HUES6 (cell line): ENCODE results near the gene MRPS24.

Experiments
- H3K27ac ChIP-seq: 2 replicates; pipeline ENCODE4 v1.7.0; 2013; ENCODE audit warnings: low read depth, mild to moderate bottlenecking, low read length, inconsistent platforms
- H3K27me3 ChIP-seq: 2 replicates; pipeline ENCODE4 v1.6.1; 2013; ENCODE audit warnings: low read length; ENCODE audit not compliant: control insufficient read depth, insufficient read depth
- H3K36me3 ChIP-seq: 2 replicates; pipeline ENCODE4 v1.6.1; 2013; ENCODE audit warnings: low read length; ENCODE audit not compliant: control insufficient read depth, insufficient read depth
- H3K4me1 ChIP-seq: 2 replicates; pipeline ENCODE4 v1.6.1; 2013; ENCODE audit warnings: low read length; ENCODE audit not compliant: control insufficient read depth, insufficient read depth
- H3K4me3 ChIP-seq: 2 replicates; pipeline ENCODE4 v1.5.1; 2013; ENCODE audit warnings: low read depth, low read length
- H3K9ac ChIP-seq: one replicate; pipeline ENCODE4 v1.6.1; 2013; ENCODE audit warnings: mild to moderate bottlenecking, low read length
- H3K9me3 ChIP-seq: 2 replicates; pipeline ENCODE4 v1.6.1; 2013; ENCODE audit warnings: low read depth, low read length; ENCODE audit not compliant: control insufficient read depth, insufficient read depth

Gene MRPS24

DNA sequence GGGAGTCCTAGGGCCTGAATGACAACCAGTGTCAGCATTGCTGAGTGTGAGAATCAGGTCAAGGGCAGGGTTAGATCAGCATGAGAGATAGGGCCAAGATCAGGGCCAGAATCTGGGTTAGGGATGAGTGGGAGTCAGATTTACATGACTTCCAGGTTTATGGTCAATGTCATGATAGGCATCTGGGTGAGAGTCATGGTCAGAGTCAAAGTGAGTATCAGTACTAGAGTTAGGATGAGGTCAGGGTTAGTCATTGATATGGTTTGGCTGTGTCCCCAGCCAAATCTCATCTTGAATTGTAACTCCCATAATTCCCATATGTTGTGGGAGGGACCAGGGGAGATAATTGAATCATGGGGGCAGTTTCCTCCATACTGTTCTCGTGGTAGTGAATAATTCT is 12.3 kb downstream of the MRPS24 start:
- H3K4me1 ChIP-seq, result no peaks in the 10 kb centered on the region
- H3K27me3 ChIP-seq, result no peaks in the 10 kb centered on the region
- H3K9ac ChIP-seq, result no peak overlapping the region
- H3K36me3 ChIP-seq, result no peaks in the 10 kb centered on the region
- H3K9me3 ChIP-seq, result peaks cover 7% of the 10 kb centered on the region; the same call in 1 of the 2 replicates
- H3K4me3 ChIP-seq, result no peak overlapping the region
- no peak overlapping the region for H3K27ac ChIP-seq

DNA sequence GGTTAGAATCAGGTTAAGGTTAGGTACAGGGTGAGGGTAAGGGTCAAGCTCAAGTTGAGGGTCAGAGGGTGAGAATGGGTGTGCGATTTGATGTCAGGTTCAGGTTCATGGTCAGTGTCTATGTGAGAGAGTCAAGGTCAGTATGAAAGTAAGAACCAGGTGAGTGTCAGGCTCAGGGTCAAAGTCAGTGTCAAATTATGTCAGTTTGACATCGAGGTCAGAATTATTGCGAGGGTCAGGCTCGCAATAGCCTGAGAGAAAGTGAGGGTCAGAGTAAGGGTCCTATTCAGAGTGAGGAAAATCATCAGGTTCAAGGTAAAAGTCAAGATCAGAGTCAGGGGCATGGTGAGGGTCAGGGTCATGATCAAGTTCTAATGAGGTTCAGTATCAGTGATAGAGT is 13.0 kb downstream of the MRPS24 start:
- H3K36me3 ChIP-seq, result no peaks in the 10 kb centered on the region
- no peaks in the 10 kb centered on the region for H3K4me1 ChIP-seq
- no peak overlapping the region for H3K4me3 ChIP-seq
- H3K9me3 ChIP-seq, result peaks cover 7% of the 10 kb centered on the region; the same call in 1 of the 2 replicates
- no peaks in the 10 kb centered on the region for H3K27me3 ChIP-seq
- no peak overlapping the region for H3K27ac ChIP-seq
- no peak overlapping the region for H3K9ac ChIP-seq

DNA sequence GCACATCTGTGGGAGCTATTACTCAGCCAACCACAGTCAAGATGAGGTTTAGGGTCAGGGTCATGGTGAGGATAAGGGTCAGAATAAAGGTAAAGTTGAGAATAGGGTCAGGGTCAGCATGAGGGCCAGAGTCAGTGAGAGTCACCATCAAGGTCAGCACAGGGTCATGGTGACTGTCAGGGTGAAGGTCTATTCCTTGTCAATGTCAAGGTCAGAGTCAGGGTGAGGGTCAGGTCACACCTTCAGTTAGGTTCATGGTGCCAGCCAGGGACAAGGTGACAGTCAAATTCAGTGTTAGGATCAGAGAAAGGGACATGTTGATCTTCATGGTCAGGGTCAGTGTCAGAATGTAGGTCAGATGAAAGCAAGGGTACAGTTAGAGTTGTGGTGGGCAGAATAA is 14.1 kb downstream of the MRPS24 start:
- no peak overlapping the region for H3K4me3 ChIP-seq
- peaks cover 11% of the 10 kb centered on the region; the same call in 1 of the 2 replicates for H3K9me3 ChIP-seq
- no peaks in the 10 kb centered on the region for H3K27me3 ChIP-seq
- no peak overlapping the region for H3K9ac ChIP-seq
- no peaks in the 10 kb centered on the region for H3K4me1 ChIP-seq
- H3K36me3 ChIP-seq, result no peaks in the 10 kb centered on the region
- H3K27ac ChIP-seq, result no peak overlapping the region

DNA sequence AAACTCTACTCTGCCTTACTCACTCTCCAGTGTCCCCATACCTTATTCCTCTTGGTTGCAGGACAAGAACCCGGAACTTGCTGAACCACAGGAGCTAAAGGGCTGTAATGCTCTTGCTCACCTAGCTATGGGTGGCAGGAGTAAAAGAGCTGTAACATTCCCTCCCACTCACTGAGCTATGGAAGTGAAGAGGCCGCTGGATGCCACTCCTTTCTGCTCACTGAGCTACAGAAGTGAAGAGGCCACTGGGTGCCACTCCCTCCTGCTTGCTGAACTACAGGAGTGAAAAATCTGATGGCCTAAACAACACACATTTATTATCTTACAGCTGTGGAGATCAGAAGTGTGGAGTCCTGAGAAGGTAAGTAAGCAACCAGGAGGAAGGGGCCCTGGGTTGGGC is 17.5 kb downstream of the MRPS24 start:
- Histone ChIP-seq H3K4me3 (no peak overlapping the region), H3K9ac (no peak overlapping the region), H3K27ac (no peak overlapping the region), H3K27me3 (no peaks in the 10 kb centered on the region), H3K36me3 (no peaks in the 10 kb centered on the region), H3K4me1 (no peaks in the 10 kb centered on the region), H3K9me3 (peaks cover 4% of the 10 kb centered on the region; the same call in 1 of the 2 replicates)

DNA sequence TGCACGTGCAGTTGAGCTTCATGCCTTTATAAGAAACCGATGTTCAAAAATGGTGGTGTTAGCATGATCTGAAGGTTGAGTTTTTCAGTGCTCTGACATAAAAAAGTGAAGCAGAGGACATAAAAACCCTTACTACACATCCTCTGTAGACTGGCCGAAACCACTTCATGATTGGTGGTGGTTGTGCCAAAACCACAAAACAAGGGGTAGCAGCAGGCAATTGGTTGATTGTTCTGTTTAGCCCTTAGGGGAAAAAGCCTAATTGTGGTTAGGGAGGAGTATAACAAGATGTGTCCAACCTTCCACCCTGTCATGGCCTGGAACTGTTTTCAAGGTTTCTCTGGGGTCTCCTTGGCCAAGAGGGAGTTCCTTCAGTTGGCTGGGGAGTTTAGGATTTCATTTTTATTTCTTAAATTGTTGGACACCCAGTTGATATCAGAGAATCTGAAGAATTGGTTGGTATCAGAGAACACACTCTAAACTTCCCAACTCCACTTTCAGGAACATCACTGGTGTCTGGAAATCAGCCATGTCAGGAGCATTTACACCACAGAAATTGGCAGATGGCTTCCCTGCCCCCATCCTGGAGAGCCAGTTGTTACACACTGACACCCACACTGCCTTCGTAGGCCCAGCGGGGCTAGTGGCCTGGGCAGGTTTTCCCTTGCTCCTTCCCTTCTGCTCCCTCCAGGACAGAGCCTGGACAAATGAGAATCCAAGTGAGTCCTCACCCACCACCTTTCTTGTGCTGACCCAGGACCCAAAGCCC is 18.8 kb downstream of the MRPS24 start:
- Histone ChIP-seq H3K27ac (no peak overlapping the region), H3K4me1 (no peaks in the 10 kb centered on the region), H3K9me3 (peaks cover 4% of the 10 kb centered on the region; the same call in 1 of the 2 replicates), H3K27me3 (no peaks in the 10 kb centered on the region), H3K9ac (no peak overlapping the region), H3K36me3 (no peaks in the 10 kb centered on the region), H3K4me3 (no peak overlapping the region)

DNA sequence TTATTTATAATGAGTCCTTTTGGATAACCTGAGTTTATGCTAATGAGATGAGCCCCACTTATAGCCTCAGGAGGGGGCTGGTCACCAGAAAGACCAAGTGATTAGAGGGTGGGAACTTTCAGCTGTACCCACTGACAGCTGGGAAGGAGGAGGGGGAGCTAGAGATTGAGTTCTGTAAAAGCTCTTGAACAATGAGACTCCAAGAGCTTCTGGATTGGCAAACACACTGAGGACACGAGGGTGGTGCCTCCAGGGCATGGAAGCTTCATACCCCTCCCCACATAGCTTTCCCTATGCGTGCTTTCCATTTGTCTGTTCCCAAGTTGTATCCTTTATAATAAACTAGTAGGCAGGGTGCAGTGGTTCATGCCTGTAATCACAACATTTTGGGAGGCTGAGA is 20.3 kb downstream of the MRPS24 start:
- Histone ChIP-seq H3K4me3 (no peak overlapping the region), H3K36me3 (no peaks in the 10 kb centered on the region), H3K4me1 (no peaks in the 10 kb centered on the region), H3K9ac (no peak overlapping the region), H3K27ac (no peak overlapping the region), H3K9me3 (peaks cover 4% of the 10 kb centered on the region; the same call in 1 of the 2 replicates), H3K27me3 (no peaks in the 10 kb centered on the region)

DNA sequence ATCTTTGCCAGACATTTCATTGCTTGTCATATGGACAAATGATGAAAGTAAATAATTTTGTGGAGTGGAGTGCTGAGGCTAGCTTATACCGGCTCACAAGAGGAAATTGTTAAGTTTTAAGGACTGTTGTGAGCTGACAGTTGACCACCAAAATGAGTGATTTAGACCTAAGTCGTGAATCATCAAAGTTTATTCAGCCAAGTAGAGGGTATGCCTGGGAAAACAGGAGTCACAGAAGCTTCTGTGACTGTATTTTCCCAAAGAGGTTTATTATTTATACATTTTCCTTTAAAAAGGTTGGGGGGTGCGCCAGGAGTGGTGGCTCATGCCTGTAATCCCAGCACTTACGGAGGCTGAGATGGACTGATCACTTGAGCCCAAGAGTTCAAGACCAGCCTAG is 21.8 kb downstream of the MRPS24 start:
- Histone ChIP-seq H3K4me1 (no peaks in the 10 kb centered on the region), H3K4me3 (no peak overlapping the region), H3K27me3 (no peaks in the 10 kb centered on the region)

DNA sequence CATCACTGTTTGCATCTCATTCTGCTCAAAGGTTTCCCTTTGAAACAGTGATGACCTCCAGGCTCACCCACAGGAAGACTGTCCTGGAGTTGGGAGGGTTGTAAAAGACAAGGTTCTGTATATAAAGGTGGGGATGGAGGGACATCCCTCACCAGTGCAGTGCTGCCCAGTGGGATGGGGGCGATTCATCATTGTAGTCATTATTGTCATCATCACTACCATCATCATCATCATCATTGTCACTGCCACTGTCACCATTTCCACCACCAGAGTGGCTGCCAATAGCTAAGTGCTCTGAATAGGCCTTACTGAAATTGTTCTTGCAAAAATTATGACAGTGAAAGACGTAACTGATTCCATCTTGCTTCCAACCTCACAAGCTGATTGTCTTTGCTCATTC is 24.7 kb downstream of the MRPS24 start:
- no peaks in the 10 kb centered on the region for H3K27me3 ChIP-seq
- no peak overlapping the region for H3K4me3 ChIP-seq
- H3K9me3 ChIP-seq, result no peaks in the 10 kb centered on the region
- H3K36me3 ChIP-seq, result no peaks in the 10 kb centered on the region
- H3K9ac ChIP-seq, result no peak overlapping the region
- no peak overlapping the region for H3K27ac ChIP-seq
- no peaks in the 10 kb centered on the region for H3K4me1 ChIP-seq

More for the DNA sequence above, 21.8 kb downstream of the MRPS24 start:
- Histone ChIP-seq H3K27ac (no peak overlapping the region), H3K36me3 (no peaks in the 10 kb centered on the region), H3K9me3 (peaks cover 4% of the 10 kb centered on the region; the same call in 1 of the 2 replicates), H3K9ac (no peak overlapping the region)

DNA sequence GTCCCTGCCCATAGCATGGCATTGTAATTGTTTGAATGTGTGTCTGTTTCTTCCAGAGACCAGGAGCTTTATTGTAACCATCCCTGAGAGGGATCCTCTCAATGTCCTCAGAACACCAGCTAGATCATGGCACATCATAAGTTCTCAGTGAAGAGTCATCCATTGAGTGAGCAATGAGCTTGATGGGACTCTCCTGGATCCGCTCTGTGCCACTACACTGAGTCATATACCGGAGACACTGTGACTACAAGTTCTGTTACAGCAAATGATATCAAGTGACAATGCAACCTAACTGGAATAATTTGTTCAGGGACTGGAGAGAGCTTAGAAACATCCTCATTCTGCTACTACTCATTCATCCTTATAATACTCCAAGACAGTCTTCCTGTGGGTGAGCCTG is 25.1 kb downstream of the MRPS24 start:
- no peaks in the 10 kb centered on the region for H3K36me3 ChIP-seq
- H3K4me1 ChIP-seq, result no peaks in the 10 kb centered on the region
- H3K9ac ChIP-seq, result no peak overlapping the region
- H3K27ac ChIP-seq, result no peak overlapping the region
- no peak overlapping the region for H3K4me3 ChIP-seq
- H3K9me3 ChIP-seq, result no peaks in the 10 kb centered on the region
- no peaks in the 10 kb centered on the region for H3K27me3 ChIP-seq

DNA sequence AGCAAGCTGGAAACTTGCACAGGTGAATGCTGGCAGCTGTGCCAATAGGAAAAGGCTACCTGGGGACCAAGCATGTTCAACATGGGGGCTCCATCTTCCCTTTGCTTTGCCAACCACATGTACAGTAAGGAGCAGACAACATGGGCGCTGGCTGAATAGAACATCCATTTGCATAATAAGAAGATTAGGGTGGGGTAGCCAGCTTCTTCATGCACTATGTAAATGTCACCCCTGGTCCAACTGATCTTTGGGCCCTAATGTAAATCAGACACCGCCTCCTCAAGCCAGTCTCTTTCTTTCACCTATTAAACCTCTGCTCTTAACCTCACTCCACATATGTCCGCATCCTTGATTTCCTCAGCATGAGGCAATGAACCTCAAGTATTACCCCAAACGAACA is 26.0 kb downstream of the MRPS24 start:
- Histone ChIP-seq H3K9ac (no peak overlapping the region), H3K27ac (no peak overlapping the region), H3K36me3 (no peaks in the 10 kb centered on the region), H3K4me1 (peaks cover 5% of the 10 kb centered on the region; the same call in 1 of the 2 replicates), H3K9me3 (no peaks in the 10 kb centered on the region), H3K27me3 (no peaks in the 10 kb centered on the region), H3K4me3 (no peak overlapping the region)

DNA sequence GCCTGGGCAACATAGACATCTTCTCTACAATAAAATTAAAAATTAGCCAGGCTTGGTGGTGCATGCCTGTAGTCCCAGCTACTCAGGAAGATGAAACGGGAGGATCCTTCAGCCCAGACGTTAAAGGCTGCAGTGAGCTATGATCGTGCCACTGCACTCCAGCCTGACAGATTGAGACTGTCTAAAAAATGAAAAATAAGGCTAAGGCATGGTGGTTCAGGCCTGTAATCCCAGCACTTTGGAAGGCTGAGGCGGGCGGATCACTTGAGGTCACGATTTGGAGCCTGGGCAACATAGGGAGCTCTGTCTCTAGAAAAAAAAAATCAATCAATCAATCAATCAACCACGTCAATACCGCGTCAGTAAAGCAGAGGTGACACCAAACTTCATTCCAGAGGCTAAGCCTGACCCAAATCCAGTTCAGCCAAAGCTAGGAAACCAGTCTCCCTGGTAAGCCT is 31.1 kb downstream of the MRPS24 start:
- H3K27ac ChIP-seq, result no peak overlapping the region
- H3K9ac ChIP-seq, result no peak overlapping the region
- peaks cover 6% of the 10 kb centered on the region; the same call in 1 of the 2 replicates for H3K4me1 ChIP-seq
- H3K36me3 ChIP-seq, result no peaks in the 10 kb centered on the region
- no peaks in the 10 kb centered on the region for H3K9me3 ChIP-seq
- H3K4me3 ChIP-seq, result peak overlapping the region; percentile 41
- H3K27me3 ChIP-seq, result no peaks in the 10 kb centered on the region
